Sigmoid colon (tissue), 4 donors: ENCODE data around the gene S100A2.
"Not testable (repeated sequence)": the region's sequence is repeated elsewhere in the genome, so short reads cannot be mapped to it uniquely, and the experiment has no call there.

ENCODE experiments used
- EP300 ChIP-seq, 4 donors: sonication (generic); formaldehyde crosslinking; IDR thresholded peaks; one replicate each; pipeline ENCODE4 v1.6.1; 2017; ENCODE audit warnings: antibody characterized with exemption in 4 of 4
- TF ChIP-seq, protein P1 (sequence below), 4 experiments: fragments of 450-650 bp in 3 of 4; fragments of 200-600 bp in 1 of 4; IDR thresholded peaks; one replicate each; pipeline ENCODE4 v1.5.1; 2016 to 2019; ENCODE audit warnings: antibody characterized with exemption in 4 of 4, mild to moderate bottlenecking in 3 of 4, moderate library complexity in 2 of 4

GRCh38 chr1:153562021-153562420 lies 3.6 kb downstream of the S100A2 start:
- TF ChIP-seq, protein P1, sequence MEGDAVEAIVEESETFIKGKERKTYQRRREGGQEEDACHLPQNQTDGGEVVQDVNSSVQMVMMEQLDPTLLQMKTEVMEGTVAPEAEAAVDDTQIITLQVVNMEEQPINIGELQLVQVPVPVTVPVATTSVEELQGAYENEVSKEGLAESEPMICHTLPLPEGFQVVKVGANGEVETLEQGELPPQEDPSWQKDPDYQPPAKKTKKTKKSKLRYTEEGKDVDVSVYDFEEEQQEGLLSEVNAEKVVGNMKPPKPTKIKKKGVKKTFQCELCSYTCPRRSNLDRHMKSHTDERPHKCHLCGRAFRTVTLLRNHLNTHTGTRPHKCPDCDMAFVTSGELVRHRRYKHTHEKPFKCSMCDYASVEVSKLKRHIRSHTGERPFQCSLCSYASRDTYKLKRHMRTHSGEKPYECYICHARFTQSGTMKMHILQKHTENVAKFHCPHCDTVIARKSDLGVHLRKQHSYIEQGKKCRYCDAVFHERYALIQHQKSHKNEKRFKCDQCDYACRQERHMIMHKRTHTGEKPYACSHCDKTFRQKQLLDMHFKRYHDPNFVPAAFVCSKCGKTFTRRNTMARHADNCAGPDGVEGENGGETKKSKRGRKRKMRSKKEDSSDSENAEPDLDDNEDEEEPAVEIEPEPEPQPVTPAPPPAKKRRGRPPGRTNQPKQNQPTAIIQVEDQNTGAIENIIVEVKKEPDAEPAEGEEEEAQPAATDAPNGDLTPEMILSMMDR (IDR thresholded peaks at IDR 0.05): not testable (repeated sequence)
- not testable (repeated sequence) for TF ChIP-seq EP300 (IDR thresholded peaks at IDR 0.05)
